Breast epithelium (tissue), 3 donors: Measurements from ENCODE around the gene DNM3.

Source experiments
- POLR2AphosphoS5 ChIP-seq, 3 donors: sonication (generic); formaldehyde crosslinking; IDR thresholded peaks; one replicate each; pipeline ENCODE4 v1.6.1; 2017; ENCODE audit warnings: antibody characterized with exemption in 3 of 3
- TF ChIP-seq, protein P1 (sequence below), 3 donors: fragments of 450-650 bp; IDR thresholded peaks; one replicate each; pipeline ENCODE4 v1.5.1; 2016 to 2017; ENCODE audit warnings: antibody characterized with exemption in 3 of 3, mild to moderate bottlenecking in 3 of 3, moderate library complexity in 3 of 3

- TF ChIP-seq, protein P1, sequence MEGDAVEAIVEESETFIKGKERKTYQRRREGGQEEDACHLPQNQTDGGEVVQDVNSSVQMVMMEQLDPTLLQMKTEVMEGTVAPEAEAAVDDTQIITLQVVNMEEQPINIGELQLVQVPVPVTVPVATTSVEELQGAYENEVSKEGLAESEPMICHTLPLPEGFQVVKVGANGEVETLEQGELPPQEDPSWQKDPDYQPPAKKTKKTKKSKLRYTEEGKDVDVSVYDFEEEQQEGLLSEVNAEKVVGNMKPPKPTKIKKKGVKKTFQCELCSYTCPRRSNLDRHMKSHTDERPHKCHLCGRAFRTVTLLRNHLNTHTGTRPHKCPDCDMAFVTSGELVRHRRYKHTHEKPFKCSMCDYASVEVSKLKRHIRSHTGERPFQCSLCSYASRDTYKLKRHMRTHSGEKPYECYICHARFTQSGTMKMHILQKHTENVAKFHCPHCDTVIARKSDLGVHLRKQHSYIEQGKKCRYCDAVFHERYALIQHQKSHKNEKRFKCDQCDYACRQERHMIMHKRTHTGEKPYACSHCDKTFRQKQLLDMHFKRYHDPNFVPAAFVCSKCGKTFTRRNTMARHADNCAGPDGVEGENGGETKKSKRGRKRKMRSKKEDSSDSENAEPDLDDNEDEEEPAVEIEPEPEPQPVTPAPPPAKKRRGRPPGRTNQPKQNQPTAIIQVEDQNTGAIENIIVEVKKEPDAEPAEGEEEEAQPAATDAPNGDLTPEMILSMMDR (IDR thresholded peaks at IDR 0.05): no peak
- no peak for TF ChIP-seq POLR2AphosphoS5 (IDR thresholded peaks at IDR 0.05)
Observed at GRCh38 chr1:172163498-172164215, 322.4 kb downstream of the DNM3 start.
